ENCODE results near the gene TGFBR3.

DNA sequence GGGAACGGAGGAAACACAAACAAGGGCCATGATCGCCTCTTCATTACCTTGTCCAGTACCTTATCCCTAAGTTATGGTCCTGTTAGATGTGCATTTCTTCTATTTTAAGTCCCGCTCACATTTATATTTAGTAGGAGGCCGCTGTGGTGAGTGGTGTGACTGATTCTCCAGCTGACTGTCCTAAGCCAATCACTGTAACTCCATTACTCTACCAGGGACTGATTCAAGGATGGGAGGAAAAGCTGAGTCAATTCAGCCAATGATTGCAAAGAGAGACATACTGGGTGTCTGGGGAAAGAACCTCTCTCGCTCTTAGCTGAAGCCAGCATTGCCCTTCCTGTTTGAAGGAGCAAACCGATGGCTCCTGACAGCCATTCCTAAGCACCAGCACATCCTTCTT is 59.7 kb downstream of the TGFBR3 start:
- TF ChIP-seq, protein P1, sequence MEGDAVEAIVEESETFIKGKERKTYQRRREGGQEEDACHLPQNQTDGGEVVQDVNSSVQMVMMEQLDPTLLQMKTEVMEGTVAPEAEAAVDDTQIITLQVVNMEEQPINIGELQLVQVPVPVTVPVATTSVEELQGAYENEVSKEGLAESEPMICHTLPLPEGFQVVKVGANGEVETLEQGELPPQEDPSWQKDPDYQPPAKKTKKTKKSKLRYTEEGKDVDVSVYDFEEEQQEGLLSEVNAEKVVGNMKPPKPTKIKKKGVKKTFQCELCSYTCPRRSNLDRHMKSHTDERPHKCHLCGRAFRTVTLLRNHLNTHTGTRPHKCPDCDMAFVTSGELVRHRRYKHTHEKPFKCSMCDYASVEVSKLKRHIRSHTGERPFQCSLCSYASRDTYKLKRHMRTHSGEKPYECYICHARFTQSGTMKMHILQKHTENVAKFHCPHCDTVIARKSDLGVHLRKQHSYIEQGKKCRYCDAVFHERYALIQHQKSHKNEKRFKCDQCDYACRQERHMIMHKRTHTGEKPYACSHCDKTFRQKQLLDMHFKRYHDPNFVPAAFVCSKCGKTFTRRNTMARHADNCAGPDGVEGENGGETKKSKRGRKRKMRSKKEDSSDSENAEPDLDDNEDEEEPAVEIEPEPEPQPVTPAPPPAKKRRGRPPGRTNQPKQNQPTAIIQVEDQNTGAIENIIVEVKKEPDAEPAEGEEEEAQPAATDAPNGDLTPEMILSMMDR (IDR thresholded peaks at IDR 0.05), result no peak
- TF ChIP-seq POLR2A (IDR thresholded peaks at IDR 0.05), result no peak
